ENCODE measurements around the gene A1BG. TPM values are rescaled to one million over a fixed set of nuclear protein-coding genes. Genes with fewer than 3 reads are reported as not detected.

Gene A1BG
- total and polyA plus RNA-seq, 2 of the 13 experiments (the other 11 are each of a cell fraction or from before 2014, with no cell fraction given), result 14.7 to 41.4 TPM

DNA sequence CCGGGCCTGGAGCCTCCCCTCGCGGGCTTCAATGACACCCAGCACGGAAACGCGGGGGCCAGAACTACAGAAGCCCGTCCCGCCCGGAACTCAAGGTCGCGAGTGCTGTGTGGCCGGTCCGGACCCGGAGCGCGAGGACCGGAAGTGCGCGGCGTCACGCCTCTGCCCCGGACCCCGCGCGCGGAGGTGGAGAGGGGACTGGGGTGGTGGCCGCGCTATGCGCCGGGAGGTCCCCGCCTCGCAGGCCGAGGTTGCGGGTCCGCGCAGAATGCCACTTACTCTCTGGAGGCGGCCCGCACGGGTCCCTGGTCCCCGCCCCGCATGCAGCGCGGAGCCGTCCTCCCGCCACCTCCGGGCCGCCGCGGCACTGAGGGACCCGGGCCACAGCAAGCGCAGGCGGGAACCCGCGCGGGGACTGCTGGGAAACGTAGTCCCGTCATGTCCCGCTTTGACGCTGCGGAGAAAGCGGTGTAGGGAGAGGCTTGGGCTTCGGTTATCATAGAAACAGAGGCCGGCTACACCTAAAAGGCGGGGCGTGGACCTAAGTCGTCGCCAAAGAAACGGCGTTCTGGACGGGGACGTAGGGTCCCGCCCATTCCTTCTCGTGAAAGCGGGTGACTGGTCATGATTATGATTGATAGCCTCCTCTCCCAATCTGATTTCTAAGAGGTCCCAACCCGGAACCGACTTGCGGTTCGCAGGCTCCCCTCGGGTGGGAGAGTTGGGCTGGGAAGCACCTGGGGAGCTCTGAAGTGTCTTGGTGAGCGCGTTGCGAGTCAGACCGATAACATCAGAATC, 27.6 kb upstream of the A1BG start, which contains the start of gene ZNF837 (continued):
- TF ChIP-seq PRDM15 (CRISPR knock-in tag; IDR thresholded peaks at IDR 0.05), result peak; percentile 90
- TF ChIP-seq NR2F1 (CRISPR knock-in tag; IDR thresholded peaks at IDR 0.05), result no peak; a peak in 1 of 4 replicates
- TF ChIP-seq, protein P1, sequence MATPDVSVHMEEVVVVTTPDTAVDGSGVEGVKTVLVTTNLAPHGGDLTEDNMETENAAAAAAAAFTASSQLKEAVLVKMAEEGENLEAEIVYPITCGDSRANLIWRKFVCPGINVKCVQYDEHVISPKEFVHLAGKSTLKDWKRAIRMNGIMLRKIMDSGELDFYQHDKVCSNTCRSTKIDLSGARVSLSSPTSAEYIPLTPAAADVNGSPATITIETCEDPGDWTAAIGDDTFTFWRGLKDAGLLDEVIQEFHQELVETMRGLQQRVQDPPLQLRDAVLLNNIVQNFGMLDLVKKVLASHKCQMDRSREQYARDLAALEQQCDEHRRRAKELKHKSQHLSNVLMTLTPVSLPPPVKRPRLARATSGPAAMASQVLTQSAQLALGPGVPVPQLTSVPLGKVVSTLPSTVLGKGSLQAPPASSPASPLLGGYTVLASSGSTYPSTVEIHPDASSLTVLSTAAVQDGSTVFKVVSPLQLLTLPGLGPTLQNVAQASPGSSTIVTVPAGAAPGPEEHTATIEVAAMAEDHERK (CRISPR knock-in tag; IDR thresholded peaks at IDR 0.05; ENCODE audit: low read depth), result peak; percentile 69
- peak; percentile 86; the same call in 1 of the 2 replicates for TF ChIP-seq HBP1 (CRISPR knock-in tag; IDR thresholded peaks at IDR 0.05; ENCODE audit: low read depth)
- TF ChIP-seq TEAD3 (CRISPR knock-in tag; optimal IDR thresholded peaks at IDR 0.05; ENCODE audit: borderline replicate concordance), result peak; percentile 76
- peak; percentile 82 for TF ChIP-seq YY1 (IDR thresholded peaks at IDR 0.05; ENCODE audit: insufficient read depth, insufficient replicate concordance, low read depth, low read length)
- no peak for TF ChIP-seq ZNF83 (CRISPR knock-in tag; IDR thresholded peaks at IDR 0.05; ENCODE audit: borderline replicate concordance)
- TF ChIP-seq ZNF713 (CRISPR knock-in tag; IDR thresholded peaks at IDR 0.05), result 0 out of 2 replicates have a peak, but pooled peaks have one; percentile 37
- peak; percentile 93 for TF ChIP-seq ZNF891 (CRISPR knock-in tag; IDR thresholded peaks at IDR 0.05)
- peak; percentile 81 for TF ChIP-seq MYPOP (CRISPR knock-in tag; IDR thresholded peaks at IDR 0.05)
- no peak for TF ChIP-seq FOXA1 (IDR thresholded peaks at IDR 0.05)
- TF ChIP-seq FOXA1 (CRISPR knock-in tag; IDR thresholded peaks at IDR 0.05), result peak; percentile 57; the same call in 1 of the 2 replicates
- no peak for TF ChIP-seq TEAD2 (CRISPR knock-in tag; IDR thresholded peaks at IDR 0.05)
- TF ChIP-seq, protein P2, sequence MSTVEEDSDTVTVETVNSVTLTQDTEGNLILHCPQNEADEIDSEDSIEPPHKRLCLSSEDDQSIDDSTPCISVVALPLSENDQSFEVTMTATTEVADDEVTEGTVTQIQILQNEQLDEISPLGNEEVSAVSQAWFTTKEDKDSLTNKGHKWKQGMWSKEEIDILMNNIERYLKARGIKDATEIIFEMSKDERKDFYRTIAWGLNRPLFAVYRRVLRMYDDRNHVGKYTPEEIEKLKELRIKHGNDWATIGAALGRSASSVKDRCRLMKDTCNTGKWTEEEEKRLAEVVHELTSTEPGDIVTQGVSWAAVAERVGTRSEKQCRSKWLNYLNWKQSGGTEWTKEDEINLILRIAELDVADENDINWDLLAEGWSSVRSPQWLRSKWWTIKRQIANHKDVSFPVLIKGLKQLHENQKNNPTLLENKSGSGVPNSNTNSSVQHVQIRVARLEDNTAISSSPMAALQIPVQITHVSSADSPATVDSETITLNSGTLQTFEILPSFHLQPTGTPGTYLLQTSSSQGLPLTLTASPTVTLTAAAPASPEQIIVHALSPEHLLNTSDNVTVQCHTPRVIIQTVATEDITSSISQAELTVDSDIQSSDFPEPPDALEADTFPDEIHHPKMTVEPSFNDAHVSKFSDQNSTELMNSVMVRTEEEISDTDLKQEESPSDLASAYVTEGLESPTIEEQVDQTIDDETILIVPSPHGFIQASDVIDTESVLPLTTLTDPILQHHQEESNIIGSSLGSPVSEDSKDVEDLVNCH (CRISPR knock-in tag; IDR thresholded peaks at IDR 0.05), result no peak; the same call in 1 of the 2 replicates
- TF ChIP-seq, protein P3, sequence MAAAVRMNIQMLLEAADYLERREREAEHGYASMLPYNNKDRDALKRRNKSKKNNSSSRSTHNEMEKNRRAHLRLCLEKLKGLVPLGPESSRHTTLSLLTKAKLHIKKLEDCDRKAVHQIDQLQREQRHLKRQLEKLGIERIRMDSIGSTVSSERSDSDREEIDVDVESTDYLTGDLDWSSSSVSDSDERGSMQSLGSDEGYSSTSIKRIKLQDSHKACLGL (CRISPR knock-in tag; IDR thresholded peaks at IDR 0.05), result peak; percentile 86
